GM12878 (cell line): Measurements from ENCODE around the gene WBP11. TPM values are rescaled to one million over a fixed set of nuclear protein-coding genes. Genes with fewer than 3 reads are reported as not detected.
A peak's percentile ranks its signal among the peaks of the same experiment; 100 is the strongest.

Experiments used
- ATF7 ChIP-seq: fragments of 450-650 bp; IDR thresholded peaks from 2 replicates; pipeline ENCODE4 v1.6.1; 2016; ENCODE audit warnings: low read depth, mild to moderate bottlenecking
- ELK1 ChIP-seq: IDR thresholded peaks from 2 replicates; pipeline ENCODE4 v1.6.1; 2012; ENCODE audit warnings: low read depth, low read length, improper control_type of control experiment
- PAX5 ChIP-seq: IDR thresholded peaks from 2 replicates; pipeline ENCODE4 v1.6.1; 2011; ENCODE audit warnings: low read depth, low read length, borderline replicate concordance
- PKNOX1 ChIP-seq: fragments of 450-650 bp; IDR thresholded peaks from 2 replicates; pipeline ENCODE4 v1.6.1; 2016; ENCODE audit warnings: mild to moderate bottlenecking
- SMARCA5 ChIP-seq: fragments of 450-650 bp; IDR thresholded peaks from 2 replicates; pipeline ENCODE4 v1.6.1; 2017; ENCODE audit warnings: mild to moderate bottlenecking
- ZNF592 ChIP-seq: fragments of 450-650 bp; IDR thresholded peaks from 2 replicates; pipeline ENCODE4 v1.6.1; 2017; ENCODE audit warnings: mild to moderate bottlenecking, moderate library complexity
- ZZZ3 ChIP-seq: IDR thresholded peaks from 2 replicates; pipeline ENCODE4 v1.6.1; 2011; ENCODE audit warnings: low read depth; ENCODE audit not compliant: control insufficient read depth, insufficient read length
- polyA plus RNA-seq, 11 experiments: library from polyadenylated mRNA; depleted of rRNA in 4 of 11; unstranded in 6 of 11; stranded (reverse) in 5 of 11; fragments of >200 nt; fragmentation: Nextera tagmentation in 4 of 11; fragmentation: Illumina TruSeq in 1 of 11; extraction: Ambion mirVana in 4 of 11; extraction: Trizol in 1 of 11; gene quantifications; 1 replicate in 1 of 11; 2 replicates in 10 of 11; pipeline versions ENCODE4 v1.2.1 to v1.2.3, GENCODE V29; 2011 to 2016; ENCODE audit warnings: inconsistent platforms in 2 of 11, missing spikeins in 2 of 11, low read depth in 1 of 11
- total RNA-seq, 4 experiments: library from RNA; depleted of rRNA in 3 of 4; stranded (reverse); fragments of >200 nt in 3 of 4; fragmentation: Illumina TruSeq in 1 of 4; extraction: Trizol in 1 of 4; gene quantifications; 2 replicates each; pipeline versions ENCODE4 v1.2.1 to v1.2.3, GENCODE V29; 2013 to 2021

Gene WBP11
- total and polyA plus RNA-seq, 10 of the 15 experiments (the other 5 are each of a cell fraction or from before 2014, with no cell fraction given), result 11.5 to 107 (median 29.1) TPM

- TF ChIP-seq ZNF592, result no peak
- TF ChIP-seq ATF7, result peak; percentile 70
- TF ChIP-seq SMARCA5, result no peak
- TF ChIP-seq ZZZ3, result no peak
- 0 out of 2 replicates have a peak, but pooled peaks have one; percentile 17 for TF ChIP-seq PAX5
- no peak for TF ChIP-seq ELK1
- TF ChIP-seq PKNOX1, result peak; percentile 99
Measured at GRCh38 chr12:14803011-14803829, at the start of gene WBP11, which contains the start of gene C12orf60 (continued).
